Fibroblast of the aortic adventitia (primary cell): ENCODE data around the gene AGA. TPM values are rescaled to one million over a fixed set of nuclear protein-coding genes. Genes with fewer than 3 reads are reported as not detected.

Source experiments
- DNase-seq: peaks from one replicate; pipeline ENCODE4 v3.0.0-alpha.2; 2010; ENCODE audit warnings: low read depth
- H3K4me3 ChIP-seq: 2 replicates; pipeline ENCODE4 v1.5.1; 2011; ENCODE audit warnings: low read depth, mild to moderate bottlenecking, control low read depth, low read length, moderate library complexity
- total RNA-seq: library from RNA; depleted of rRNA; stranded (reverse); fragments of >200 nt; gene quantifications from 2 replicates; pipeline ENCODE4 v1.2.3, GENCODE V29; 2012; ENCODE audit warnings: low replicate concordance
- TF ChIP-seq, protein P1 (sequence below): IDR thresholded peaks from 2 replicates; pipeline ENCODE4 v1.5.1; 2011; ENCODE audit warnings: mild to moderate bottlenecking, low read length, control low read depth, inconsistent platforms; ENCODE audit not compliant: insufficient read depth

Gene AGA
- total RNA-seq, 1 donor = 39.0 TPM

DNA sequence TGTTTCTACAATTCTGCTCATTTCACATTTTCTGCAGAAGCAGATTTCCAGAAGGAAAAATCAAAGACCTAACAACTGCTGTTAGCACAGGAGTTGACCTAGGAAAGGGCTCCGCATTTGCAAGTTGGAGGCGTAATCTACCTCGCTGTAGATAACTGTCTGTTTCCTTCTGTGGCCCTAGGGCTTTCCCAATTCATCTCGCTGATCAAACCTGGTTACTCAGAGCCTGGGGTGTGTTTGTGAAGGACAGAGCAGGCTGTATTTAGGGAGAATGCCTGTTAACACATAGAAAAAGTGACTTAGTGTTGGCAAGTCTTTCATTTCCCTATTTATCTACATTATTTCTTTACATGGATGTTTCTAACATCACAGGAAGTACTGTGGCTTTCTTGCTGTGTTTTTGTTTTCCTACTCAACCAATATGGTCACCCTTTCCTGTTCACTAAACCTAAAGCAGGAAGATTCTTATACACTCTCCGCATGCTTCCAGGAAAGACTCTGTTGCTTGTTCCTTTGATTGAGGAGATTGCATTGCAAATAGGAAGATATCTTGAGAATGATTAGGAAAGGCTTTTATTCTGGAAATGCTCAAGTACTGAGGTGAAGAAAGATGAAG, 40.5 kb downstream of the AGA start:
- no peak for DNase-seq
- H3K4me3 ChIP-seq = no peak overlapping the region
- TF ChIP-seq, protein P1, sequence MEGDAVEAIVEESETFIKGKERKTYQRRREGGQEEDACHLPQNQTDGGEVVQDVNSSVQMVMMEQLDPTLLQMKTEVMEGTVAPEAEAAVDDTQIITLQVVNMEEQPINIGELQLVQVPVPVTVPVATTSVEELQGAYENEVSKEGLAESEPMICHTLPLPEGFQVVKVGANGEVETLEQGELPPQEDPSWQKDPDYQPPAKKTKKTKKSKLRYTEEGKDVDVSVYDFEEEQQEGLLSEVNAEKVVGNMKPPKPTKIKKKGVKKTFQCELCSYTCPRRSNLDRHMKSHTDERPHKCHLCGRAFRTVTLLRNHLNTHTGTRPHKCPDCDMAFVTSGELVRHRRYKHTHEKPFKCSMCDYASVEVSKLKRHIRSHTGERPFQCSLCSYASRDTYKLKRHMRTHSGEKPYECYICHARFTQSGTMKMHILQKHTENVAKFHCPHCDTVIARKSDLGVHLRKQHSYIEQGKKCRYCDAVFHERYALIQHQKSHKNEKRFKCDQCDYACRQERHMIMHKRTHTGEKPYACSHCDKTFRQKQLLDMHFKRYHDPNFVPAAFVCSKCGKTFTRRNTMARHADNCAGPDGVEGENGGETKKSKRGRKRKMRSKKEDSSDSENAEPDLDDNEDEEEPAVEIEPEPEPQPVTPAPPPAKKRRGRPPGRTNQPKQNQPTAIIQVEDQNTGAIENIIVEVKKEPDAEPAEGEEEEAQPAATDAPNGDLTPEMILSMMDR = no peak

DNA sequence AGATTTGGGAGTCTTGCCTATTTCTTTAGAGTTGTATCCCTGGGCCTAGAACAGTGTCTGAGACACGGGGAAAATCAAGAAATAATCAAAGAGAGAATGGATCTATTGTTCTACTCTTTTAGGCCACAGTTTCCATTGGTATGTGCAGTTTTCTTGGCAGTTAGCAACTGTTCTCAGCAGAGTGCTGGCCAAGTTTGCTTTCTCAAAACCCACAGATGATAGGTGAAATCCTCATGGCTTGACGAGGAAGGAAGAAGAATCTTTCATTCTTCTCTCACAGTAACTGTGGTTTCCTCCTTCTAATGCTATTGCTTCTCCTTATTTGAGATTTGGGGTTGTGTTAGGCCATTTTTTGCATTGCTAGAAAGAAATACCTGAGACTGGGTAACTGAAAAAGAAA, 42.2 kb downstream of the AGA start:
- TF ChIP-seq, protein P1 = no peak
- peak; percentile 69 for DNase-seq
- H3K4me3 ChIP-seq = no peak overlapping the region

DNA sequence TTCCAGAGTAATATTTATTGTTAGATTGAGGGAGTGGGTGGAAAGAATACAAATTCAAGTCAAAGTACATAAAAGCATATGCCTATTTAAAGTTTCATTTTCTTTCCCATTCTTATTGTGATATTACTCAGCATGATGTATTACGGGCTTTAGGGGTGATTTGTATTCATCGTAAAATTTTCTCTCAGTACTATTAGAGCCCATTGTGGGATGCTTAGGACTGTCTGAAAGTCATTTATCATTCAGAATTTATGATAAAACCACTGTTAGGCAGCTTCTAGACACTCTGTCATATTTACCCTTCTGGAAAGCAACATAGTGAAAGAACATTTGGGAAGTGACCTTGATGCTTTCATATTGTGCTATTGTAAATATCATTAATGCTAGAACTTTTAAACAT, 45.9 kb downstream of the AGA start:
- no peak overlapping the region for H3K4me3 ChIP-seq
- DNase-seq = no peak
- TF ChIP-seq, protein P1 = no peak

DNA sequence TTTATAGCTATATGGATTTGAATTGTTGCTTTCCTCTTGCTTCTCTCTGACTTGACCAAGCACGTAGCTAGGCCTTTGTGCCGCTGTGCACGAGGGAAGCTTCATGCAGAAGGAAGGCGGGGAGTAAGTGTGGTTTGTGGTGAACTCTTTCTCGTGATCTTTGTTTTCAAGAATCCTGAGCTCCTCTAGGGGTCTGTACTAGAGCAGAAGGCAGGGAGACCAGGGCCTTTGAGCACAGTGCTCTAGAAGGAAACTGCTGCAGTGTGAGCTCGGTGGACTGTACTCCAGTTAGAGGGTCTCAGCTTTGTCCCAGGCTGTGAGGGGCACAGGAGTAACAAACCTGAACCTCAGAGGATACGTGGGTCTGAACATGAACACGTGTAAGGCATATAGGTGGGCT, 49.0 kb downstream of the AGA start:
- no peak for DNase-seq
- H3K4me3 ChIP-seq = no peak overlapping the region
- TF ChIP-seq, protein P1 = no peak

DNA sequence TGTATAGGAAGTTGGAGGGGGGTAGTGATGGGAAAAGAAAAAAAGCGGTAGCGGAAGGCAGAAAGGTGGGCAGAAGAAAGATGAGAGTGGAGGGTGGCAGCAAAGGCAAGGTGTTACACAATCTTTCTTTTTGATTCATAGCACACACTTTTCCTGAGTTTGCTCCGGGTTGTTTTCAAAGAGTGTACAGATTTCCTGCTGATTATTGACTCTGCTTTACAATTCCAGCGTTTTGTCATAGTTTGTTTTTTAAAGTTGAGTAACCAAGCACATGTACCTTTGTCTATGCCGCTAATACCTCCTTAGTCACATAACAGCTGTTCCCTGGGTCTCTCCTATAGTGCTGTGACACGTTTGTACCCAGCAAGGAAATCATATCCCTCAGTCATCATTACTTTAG, 50.3 kb downstream of the AGA start:
- TF ChIP-seq, protein P1 = no peak
- DNase-seq = no peak
- H3K4me3 ChIP-seq = no peak overlapping the region

DNA sequence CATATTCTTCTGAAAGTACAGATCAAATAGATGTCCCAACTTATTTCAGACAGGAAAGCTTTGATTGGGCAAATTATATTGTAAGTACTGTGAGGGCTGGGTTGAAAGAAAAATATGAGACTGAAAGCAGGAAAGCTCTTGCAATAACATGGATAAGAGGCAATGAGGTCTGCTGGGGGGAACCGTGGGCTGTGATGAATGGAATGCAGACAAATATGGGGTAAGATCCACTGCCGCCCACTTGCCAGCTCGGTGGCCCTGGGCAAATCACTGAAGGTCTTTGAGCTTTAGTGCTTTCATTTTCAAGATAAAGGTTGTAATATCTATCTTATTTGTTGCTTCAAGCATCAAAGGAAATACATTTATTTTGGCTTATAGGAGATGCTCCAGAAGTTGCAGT, 51.0 kb downstream of the AGA start:
- DNase-seq = peak; percentile 15
- H3K4me3 ChIP-seq = no peak overlapping the region

More for the DNA sequence above, 51.0 kb downstream of the AGA start:
- TF ChIP-seq, protein P1 = no peak
